Esophagus muscularis mucosa (tissue), 4 donors: ENCODE measurements around the gene TPM2. TPM values are rescaled to one million over a fixed set of nuclear protein-coding genes. Genes with fewer than 3 reads are reported as not detected.

Experiments
- DNase-seq: peaks from one replicate; pipeline ENCODE4 v3.0.0-alpha.2; 2017; ENCODE audit errors: extremely low spot score
- H3K27ac ChIP-seq, 4 donors: fragments of 200-600 bp; sonication (generic); replicated peaks in 1 of 4; 1 replicate in 3 of 4; 2 replicates in 1 of 4; pipeline ENCODE4 v1.5.1; 2016 to 2019; ENCODE audit warnings: mild to moderate bottlenecking in 1 of 4
- H3K27me3 ChIP-seq, 4 donors: fragments of 200-600 bp; sonication (generic); one replicate each; pipeline versions ENCODE4 v1.5.1 to v1.6.0; 2016 to 2019
- H3K36me3 ChIP-seq, 4 donors: fragments of 200-600 bp; sonication (generic); one replicate each; pipeline ENCODE4 v1.5.1; 2016 to 2019
- H3K4me1 ChIP-seq, 4 donors: fragments of 200-600 bp; sonication (generic); one replicate each; pipeline ENCODE4 v1.5.1; 2016 to 2019
- H3K4me3 ChIP-seq, 4 donors: fragments of 200-600 bp; sonication (generic); 1 replicate in 2 of 4; 2 replicates in 2 of 4; pipeline ENCODE4 v1.5.1; 2016 to 2019; ENCODE audit warnings: mild to moderate bottlenecking in 4 of 4, moderate library complexity in 1 of 4
- H3K9me3 ChIP-seq, 4 donors: fragments of 200-600 bp; sonication (generic); 1 replicate in 3 of 4; 2 replicates in 1 of 4; pipeline ENCODE4 v1.5.1; 2016 to 2019
- CTCF ChIP-seq, 3 experiments: fragments of 200-600 bp in 2 of 3; fragments of 450-650 bp in 1 of 3; sonication (generic) in 2 of 3; IDR thresholded peaks; one replicate each; pipeline ENCODE4 v1.5.1; 2017 to 2019; ENCODE audit warnings: antibody characterized with exemption in 3 of 3, mild to moderate bottlenecking in 2 of 3, moderate library complexity in 1 of 3
- EP300 ChIP-seq: sonication (generic); formaldehyde crosslinking; IDR thresholded peaks from one replicate; pipeline ENCODE4 v1.6.1; 2017; ENCODE audit warnings: antibody characterized with exemption
- POLR2A ChIP-seq: fragments of 450-650 bp; IDR thresholded peaks from one replicate; pipeline ENCODE4 v1.6.1; 2017; ENCODE audit warnings: antibody characterized with exemption, moderate library complexity, mild to moderate bottlenecking, low read depth
- POLR2AphosphoS5 ChIP-seq, 2 donors: sonication (generic); formaldehyde crosslinking; IDR thresholded peaks; one replicate each; pipeline ENCODE4 v1.6.1; 2017; ENCODE audit warnings: antibody characterized with exemption in 2 of 2
- WGBS: methylation state at CpG from one replicate; pipeline ENCODE4 v1.1.5; 2018; 5-methylcytosine and 5-hydroxymethylcytosine counted together
- intact Hi-C: fragments of 100-400 bp; cut with DNase I; formaldehyde crosslinking; loops from one replicate; pipeline ENCODE4 v1.15.1; 2023
- total RNA-seq, 4 donors: library from RNA; depleted of rRNA; stranded (reverse); fragments of >200 nt; gene quantifications; one replicate each; pipeline versions ENCODE4 v1.1.0 to v1.2.1, GENCODE V29; 2016

TPM2 gene
- total RNA-seq, 4 donors from 2014 or later: 8,856 to 14,576 (median 12,022) TPM

- Histone ChIP-seq H3K36me3 (peaks cover 98 to 100% (median 99%) of the 10 kb centered on the region in 4 donors), H3K9me3 (no peaks in the 10 kb centered on the region)
Measured at GRCh38 chr9:35717132-35717870, 27.6 kb upstream of the TPM2 start.

GRCh38 chr9:35716230-35716629 is 26.5 kb upstream of the TPM2 start:
- Histone ChIP-seq H3K9me3 (no peaks in the 10 kb centered on the region), H3K4me1 (peaks cover 0 to 37% (median 26%) of the 10 kb centered on the region in 4 donors), H3K27ac (peak overlapping the region; percentile 71 to 98 (median 76)), H3K4me3 (no peak overlapping the region), H3K36me3 (peaks cover 98 to 100% (median 99%) of the 10 kb centered on the region in 4 donors), H3K27me3 (no peaks in the 10 kb centered on the region)
- DNase-seq: no peak
- WGBS: 84% methylated on average over 4 of the region's 4 CpGs
- intact Hi-C loops: no loop called here
- peak; percentile 56 to 57 for TF ChIP-seq POLR2AphosphoS5 (IDR thresholded peaks at IDR 0.05)
- no peak for TF ChIP-seq POLR2A
- no peak for TF ChIP-seq EP300
- TF ChIP-seq CTCF (IDR thresholded peaks at IDR 0.05): peak in 2 of 3 experiments; percentile 42 to 52

More at GRCh38 chr9:35717132-35717870, 27.6 kb upstream of the TPM2 start:
- peaks cover 0 to 37% (median 26%) of the 10 kb centered on the region in 4 donors for H3K4me1 ChIP-seq
- no peak for DNase-seq
- 86% methylated on average over 14 of the region's 14 CpGs for WGBS
- H3K27me3 ChIP-seq: no peaks in the 10 kb centered on the region
- no peak overlapping the region for H3K4me3 ChIP-seq
- intact Hi-C loops: no loop called here
- no peak for TF ChIP-seq POLR2A
- no peak for TF ChIP-seq POLR2AphosphoS5 (IDR thresholded peaks at IDR 0.05)
- no peak for TF ChIP-seq CTCF (IDR thresholded peaks at IDR 0.05)
- H3K27ac ChIP-seq: peak overlapping the region; percentile 71 to 98 (median 76)

GRCh38 chr9:35714579-35715252 is 25.0 kb upstream of the TPM2 start:
- TF ChIP-seq CTCF (IDR thresholded peaks at IDR 0.05) (no peak), POLR2A (no peak), EP300 (no peak), POLR2AphosphoS5 (IDR thresholded peaks at IDR 0.05) (no peak)
- Histone ChIP-seq H3K9me3 (no peaks in the 10 kb centered on the region), H3K4me1 (peaks cover 0 to 46% (median 26%) of the 10 kb centered on the region in 4 donors), H3K36me3 (peaks cover 98 to 100% (median 99%) of the 10 kb centered on the region in 4 donors), H3K27ac (peak overlapping the region; percentile 71 to 98 (median 76)), H3K4me3 (no peak overlapping the region), H3K27me3 (no peaks in the 10 kb centered on the region)
- no peak for DNase-seq
- 87% methylated on average over 10 of the region's 13 CpGs for WGBS
- intact Hi-C loops: no loop called here

- Histone ChIP-seq H3K4me3 (no peak overlapping the region), H3K27me3 (no peaks in the 10 kb centered on the region), H3K27ac (peak overlapping the region; percentile 71 to 98 (median 76)), H3K9me3 (no peaks in the 10 kb centered on the region), H3K36me3 (peaks cover 96 to 100% (median 99%) of the 10 kb centered on the region in 4 donors), H3K4me1 (peaks cover 0 to 46% (median 26%) of the 10 kb centered on the region in 4 donors)
- 94% methylated on average over 5 of the region's 6 CpGs for WGBS
- TF ChIP-seq EP300 (no peak), CTCF (IDR thresholded peaks at IDR 0.05) (no peak), POLR2AphosphoS5 (IDR thresholded peaks at IDR 0.05) (peak; percentile 7 to 45)
- intact Hi-C loops: no loop called here
- no peak for DNase-seq
Measured at GRCh38 chr9:35714123-35714522, 24.4 kb upstream of the TPM2 start.
